HG03558 (cell line): ENCODE data around the gene UFSP1.
"Not testable (repeated sequence)": the region's sequence is repeated elsewhere in the genome, so short reads cannot be mapped to it uniquely, and the experiment has no call there.

Experiments used
- ATAC-seq: cut with Tn5 transposase; IDR thresholded peaks from one replicate; pipeline ENCODE4 v1.9.1; 2021; ENCODE audit warnings: moderate number of reproducible peaks; ENCODE audit not compliant: unreplicated experiment; ENCODE audit errors: extremely low read depth

Gene UFSP1

DNA sequence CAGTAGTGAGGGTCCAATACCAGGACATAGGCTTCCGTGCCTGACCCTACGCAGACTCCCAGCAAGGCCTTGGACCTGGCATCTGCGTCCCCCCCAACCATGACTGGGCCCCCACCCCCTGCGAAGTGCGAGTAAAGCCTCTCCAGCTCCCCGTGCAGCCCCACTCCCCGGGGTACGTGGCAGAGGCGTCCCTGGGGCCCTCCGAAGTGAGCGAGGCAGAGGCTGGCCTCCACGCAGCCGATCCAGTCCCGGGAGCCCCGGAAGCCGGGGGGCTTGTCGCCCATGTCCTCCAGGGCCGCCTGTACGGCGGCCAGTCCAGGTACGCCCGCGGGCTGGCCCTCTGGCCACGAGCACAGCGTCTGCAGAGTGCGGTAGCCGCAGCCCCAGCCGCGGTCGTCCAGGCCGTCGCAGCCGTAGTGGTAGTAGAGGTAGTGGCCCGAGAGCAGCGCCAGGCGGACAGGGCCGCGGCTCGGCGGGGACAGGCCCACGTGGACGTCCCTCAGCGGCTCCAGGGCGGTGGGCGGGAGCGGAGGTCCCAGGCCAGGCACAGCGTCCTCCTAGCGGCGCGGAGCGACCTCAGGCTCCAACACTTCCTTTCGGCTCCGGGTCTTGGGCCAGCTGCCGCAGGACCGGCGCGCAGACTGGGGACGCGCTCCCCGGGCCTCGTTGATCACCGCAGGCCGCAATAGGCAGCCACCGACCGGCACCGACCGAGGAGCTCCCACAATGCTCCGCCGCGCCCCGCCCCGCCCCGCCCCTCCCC is at the start of gene UFSP1:
Gene UFSP1, minus strand, starts transcription at position 728 of the 763 bp plus-strand sequence. Its CDS starts 444 bp downstream, at position 284.
- no peak for ATAC-seq

DNA sequence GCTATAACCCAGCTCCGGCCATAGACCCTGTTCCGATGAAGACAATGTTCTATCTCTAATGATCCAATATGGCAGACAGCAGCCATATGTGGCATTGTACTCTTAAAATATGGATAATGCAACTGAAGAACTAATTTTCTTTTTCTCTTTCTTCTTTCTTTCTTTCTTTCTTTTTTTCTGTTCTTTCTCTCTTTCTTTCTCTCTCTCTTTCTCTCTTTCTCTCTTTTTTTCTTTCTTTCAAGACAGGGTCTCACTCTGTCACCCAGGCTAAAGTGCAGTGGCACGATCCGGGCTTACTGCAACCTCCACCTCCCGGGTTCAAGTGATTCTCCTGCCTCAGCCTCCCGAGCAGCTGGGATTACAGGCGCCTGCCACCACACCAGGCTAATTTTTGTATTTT is 46.7 kb upstream of the UFSP1 start:
- ATAC-seq: not testable (repeated sequence)

DNA sequence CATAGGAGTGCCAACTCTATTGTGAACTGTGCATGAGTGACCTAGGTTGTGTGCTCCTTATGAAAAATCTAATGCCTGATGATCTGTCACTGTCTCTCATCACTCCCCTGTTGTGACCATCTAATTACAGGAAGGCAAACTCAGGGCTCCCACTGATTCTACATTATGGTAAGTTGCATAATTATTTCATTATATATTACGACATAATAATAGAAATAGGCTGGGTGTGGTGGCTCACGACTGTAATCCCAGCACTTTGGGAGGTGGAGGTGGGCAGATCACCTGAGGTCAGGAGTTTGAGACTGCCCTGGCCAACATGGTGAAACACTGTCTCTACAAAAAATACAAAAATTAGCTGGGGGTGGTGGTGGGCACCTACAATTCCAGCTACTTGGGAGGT is 45.9 kb upstream of the UFSP1 start:
- ATAC-seq: not testable (repeated sequence)

DNA sequence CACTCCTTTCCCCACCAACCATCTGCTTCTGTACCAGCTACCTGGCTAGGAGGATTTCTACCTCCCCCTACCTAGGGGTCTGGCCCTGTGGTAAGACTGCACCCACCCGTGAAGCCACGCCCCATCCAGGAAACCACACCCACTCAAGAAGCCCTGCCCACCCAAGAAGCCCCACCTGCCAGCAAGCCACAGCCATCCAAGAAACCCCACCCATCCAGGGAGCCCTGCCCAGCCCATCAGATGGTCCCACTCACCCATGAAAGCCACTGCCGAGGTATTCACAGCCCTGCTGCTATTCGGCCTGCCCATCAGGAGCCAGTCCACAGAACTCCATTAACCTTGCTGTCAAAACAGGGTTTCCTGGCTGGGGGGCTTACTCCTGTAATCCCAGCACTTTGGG is 44.2 kb upstream of the UFSP1 start:
- ATAC-seq: no peak

DNA sequence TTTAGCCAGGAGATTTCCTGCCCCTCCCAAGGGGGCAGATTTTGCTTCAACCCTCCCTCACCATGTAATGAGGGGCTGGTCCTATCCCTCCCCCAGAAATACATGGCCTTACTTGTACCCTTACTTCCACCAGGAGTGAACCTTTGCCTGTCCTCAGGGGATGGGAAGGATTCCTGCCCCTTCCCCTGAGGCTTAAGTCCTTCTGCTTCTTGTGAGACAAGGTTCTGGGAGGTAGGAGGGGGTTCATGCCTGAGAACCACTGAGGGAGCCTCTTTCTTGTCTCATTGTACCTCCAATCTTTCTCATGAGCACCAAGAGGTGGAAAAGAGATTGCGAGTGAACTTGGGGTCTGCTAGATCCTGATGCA is 40.3 kb upstream of the UFSP1 start:
- no peak for ATAC-seq

DNA sequence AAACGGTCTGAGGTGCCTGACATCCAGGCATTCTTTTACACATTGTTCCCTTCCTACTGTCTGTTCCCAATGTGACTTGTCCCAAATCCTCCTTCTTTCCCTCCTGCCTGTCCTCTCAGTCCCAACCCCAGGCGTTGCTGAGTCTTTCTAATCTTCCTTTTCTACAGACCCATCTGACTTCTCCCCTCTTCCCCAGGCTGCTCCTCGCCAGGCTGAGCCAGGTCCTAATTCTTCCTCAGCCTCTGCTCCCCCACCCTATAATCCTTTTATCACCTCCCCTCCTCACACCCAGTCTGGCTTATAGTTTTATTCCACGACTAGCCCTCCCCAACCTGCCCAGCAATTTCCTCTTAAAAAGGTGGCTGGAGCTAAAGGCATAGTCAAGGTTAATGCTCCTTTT is 34.1 kb upstream of the UFSP1 start:
- not testable (repeated sequence) for ATAC-seq

DNA sequence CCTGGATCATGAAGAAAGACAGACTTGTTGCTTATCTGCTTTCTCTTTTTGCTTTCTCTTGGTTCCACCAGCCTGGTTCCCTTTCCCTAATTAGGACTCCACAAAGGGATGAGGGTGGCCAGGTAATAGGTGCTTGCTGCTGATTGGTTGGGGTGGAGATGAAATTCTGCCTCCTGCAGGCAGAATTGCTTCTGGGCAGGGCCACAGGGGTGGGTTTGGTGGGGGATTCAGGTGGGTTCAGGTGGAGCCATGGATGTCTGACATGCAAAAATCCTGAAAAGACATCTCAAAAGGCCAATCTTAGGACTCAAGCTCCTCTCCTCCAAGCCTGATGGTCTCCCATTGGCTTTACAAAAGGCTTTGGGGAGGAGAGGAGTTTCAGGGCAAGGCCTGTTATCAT is 31.5 kb upstream of the UFSP1 start:
- no peak for ATAC-seq

DNA sequence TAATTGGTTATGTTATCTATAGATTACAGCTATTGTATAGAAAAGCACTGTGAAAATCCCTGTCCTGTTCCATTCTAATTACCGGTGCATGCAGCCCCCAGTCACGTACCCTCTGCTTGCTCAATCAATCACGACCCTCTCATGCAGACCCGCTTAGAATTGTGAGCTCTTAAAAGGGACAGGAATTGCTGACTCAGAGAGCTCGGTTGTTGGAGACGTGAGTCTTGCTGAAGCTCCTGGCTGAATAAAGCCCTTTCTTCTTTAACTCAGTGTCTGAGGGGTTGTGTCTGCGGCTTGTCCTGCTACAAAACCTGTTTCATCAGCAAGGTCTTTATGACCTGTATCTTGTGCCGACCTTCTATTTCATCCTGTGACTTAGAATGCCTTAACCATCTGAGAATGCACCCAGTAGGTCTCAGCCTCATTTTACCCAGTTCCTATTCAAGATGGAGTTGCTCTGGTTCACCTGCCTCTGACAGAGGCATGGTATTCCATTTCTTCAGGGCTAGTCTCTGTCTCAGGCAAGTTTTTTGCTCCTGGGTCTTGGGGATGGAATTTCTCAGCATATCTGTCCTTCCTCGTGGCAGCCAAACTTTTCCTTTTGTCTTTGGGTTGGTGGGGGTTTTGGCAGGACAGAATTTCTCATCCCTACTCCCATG is 30.4 kb upstream of the UFSP1 start:
- ATAC-seq: not testable (repeated sequence)

DNA sequence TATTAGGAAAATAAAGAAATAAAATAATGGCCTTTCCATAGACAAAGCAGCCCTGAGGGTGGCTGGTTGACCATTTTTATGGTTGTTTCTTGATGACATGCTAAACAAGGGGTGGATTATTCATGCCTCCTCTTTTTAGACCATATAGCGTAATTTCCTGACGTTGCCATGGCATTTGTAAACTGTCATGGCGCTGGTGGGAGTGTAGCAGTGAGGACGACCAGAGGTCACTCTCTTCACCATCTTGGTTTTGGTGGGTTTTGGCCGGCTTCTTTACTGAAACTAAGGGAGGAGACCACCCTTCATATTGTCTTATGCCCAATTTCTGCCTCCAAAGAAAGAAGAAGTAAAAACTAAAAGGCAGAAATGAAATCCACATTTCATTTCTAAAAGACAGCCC is 29.8 kb upstream of the UFSP1 start:
- not testable (repeated sequence) for ATAC-seq

DNA sequence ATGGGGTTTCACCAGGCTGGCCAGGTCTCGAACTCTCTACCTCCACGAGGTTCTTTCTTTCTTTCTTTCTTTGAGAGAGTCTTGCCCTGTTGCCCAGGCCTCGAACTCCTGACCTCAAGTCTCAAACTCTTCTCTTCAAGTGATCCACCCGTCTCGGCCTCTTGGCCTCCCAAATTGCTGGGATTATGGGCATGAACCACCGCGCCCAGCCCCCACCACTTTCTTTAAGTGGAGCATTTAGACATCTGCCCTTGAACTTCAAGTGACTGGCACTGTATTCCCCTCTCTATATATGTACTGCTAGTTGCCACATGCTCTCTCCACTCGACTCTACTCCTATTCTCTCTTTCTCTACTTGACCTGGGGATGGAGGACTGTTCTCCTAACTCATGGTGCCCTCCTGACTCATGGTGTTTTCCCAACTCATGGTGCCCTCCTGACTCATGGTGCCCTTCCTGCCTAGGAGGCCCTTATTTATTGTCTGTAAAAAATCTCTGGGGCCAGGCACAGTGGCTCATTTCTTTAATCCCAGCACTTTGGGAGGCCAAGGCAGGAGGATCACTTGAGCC is 25.4 kb upstream of the UFSP1 start:
- no peak for ATAC-seq

DNA sequence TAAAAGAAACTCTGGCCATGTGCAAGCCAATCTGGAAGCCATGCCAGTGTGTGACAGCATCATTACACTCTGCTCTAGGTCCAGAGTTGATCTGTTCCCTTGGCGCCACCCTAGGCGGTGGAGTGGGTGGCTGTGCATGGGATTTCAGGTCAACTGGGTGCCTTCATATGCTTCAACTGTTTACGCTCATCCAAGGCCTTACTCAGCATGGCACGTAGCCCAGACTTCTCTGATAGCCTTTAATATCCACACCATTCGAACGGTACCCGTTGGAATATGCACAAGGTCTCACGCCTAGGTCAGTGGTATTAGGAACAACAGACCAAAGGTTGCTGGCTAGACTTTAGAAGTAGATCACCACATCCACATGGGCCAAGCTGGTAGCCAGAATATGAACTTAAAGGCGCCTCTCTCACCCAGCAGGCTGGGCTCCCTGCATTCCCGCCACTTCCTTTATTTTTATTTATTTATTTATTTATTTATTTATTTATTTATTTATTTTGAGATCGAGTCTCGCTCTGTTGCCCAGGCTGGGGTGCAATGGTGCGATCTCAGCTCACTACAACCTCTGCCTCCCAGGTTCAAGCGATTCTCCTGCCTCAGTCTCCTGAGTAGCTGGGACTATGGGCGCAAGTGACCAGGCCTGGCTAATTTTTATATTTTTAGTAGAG is 24.8 kb upstream of the UFSP1 start:
- no peak for ATAC-seq

DNA sequence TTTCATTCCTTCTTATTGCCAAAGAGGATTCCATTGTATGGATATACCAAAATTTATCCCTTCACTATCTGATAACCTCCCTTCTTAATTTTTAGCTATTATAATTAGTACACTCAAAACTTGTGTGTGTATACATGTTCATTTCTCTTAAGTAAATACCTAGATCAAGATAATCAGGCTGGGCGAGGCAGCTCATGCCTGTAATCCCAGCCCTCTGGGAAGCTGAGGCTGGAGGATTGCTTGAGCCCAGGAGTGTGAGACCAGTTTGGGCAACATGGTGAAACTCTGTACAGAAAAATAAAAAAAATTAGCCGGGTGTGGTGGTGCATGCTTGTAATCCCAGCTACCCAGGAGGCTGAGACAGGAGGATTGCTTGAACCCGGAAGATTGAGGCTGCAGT is 22.0 kb upstream of the UFSP1 start:
- no peak for ATAC-seq

DNA sequence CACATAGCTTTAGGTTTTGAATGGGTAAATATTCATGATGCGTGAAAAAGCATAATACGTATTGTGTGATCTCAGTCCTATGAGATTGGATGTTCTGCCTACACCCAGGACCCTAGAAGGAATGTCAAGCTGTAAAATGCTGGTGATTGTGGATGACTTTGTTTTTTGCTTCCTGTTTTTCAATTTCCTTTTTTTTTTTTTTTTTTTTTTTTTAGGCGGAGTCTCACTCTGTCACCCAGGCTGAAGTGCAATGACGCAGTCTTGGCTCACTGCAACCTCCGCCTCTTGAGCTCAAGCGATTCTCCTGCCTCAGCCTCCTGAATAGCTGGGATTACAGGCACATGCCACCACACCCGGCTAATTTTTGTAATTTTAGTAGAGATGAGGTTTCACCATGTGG is 20.9 kb upstream of the UFSP1 start:
- not testable (repeated sequence) for ATAC-seq

DNA sequence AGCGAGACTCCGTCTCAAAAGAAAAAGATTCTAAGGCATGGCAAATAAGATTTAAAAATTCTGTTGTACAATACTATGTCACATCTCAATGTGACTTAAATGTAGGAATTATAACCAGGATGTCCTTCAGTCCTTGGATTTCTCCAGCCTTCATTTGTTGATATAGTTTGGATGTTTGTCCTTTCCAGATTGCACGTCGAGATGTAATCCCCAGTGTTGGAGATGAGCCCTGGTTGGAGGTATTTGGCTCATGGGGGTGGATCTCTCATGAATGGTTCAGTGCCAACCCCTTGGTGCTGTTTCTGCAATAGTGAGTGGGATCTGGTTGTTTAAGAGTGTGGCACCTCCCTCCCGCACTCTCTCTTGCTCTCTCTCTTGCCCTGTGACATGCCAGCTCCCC is 19.0 kb upstream of the UFSP1 start:
- ATAC-seq: no peak

DNA sequence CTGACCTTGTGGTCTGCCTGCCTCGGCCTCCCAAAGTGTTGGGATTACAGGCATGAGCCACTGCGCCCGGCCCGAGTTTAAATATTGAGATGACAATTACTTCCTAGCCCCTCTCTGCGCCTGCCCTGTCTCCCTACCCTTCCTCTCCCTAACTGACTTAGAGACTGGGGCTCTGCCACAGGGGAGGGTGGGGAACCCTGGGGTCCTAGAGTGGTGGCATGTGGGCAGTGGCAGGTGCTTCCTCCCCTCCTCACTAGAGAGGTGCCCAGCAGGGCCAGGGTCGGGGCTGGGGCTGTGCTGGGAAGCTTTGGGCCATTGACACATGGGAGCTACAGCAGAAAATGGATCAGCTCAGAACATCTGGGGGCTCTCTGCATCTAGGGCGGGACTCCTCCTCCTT is 13.1 kb upstream of the UFSP1 start:
- ATAC-seq: no peak

DNA sequence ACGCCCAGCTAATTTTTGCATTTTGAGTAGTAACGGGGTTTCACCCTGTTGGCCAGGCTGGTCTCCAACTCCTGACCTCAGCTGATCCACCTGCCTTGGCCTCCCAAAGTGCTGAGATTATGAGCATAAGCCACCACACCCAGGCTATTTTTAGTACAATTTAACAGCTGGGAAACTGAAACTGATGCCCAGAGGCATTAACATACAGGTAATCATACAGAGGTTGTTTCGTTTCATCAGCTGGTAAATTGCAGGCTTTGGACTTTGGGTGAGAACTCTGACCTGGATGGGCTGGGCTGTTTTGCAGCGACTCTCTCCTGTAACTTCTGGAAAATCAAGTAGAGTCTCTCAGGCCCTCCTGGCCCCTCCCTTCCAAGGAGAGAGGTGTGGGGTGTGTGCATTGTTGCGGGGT is 12.4 kb upstream of the UFSP1 start:
- no peak for ATAC-seq

DNA sequence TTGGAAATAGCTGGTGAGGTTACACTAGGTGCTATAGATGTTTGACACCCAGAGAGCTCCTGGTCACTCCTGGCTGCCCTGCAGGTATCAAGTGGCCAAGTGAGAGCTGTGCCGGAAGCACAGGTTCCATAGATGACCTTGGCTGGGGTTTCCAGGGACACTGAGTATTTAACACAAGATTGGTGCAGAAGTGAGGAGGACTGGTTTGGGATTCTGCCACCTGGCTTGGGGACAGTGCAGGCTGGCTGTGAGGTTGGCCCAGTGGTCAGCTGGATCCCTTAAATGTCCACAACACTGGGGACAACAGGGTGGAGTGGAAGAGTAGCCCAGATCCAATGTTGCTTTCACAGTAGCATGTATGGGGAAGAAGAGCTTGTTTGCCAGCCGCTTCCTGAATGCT is 11.5 kb upstream of the UFSP1 start:
- no peak for ATAC-seq

DNA sequence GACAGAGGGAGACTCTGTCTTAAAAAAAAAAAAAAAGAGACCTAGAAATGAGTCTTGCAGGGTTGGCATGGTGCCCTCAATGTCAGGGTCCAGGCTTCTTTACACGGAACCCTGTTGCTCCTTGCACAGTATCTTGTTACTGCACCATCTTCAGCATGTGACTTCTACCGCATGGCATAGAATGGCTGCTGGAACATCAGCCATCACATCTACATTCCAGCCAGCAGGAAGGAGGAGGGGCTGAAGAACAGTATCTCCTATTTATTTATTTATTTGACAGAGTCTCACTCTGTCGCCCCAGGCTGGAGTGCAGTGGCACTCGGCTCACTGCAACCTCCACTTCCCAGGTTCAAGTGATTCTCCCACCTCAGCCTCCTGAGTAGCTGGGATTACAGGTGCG is 9.9 kb upstream of the UFSP1 start:
- ATAC-seq: no peak

DNA sequence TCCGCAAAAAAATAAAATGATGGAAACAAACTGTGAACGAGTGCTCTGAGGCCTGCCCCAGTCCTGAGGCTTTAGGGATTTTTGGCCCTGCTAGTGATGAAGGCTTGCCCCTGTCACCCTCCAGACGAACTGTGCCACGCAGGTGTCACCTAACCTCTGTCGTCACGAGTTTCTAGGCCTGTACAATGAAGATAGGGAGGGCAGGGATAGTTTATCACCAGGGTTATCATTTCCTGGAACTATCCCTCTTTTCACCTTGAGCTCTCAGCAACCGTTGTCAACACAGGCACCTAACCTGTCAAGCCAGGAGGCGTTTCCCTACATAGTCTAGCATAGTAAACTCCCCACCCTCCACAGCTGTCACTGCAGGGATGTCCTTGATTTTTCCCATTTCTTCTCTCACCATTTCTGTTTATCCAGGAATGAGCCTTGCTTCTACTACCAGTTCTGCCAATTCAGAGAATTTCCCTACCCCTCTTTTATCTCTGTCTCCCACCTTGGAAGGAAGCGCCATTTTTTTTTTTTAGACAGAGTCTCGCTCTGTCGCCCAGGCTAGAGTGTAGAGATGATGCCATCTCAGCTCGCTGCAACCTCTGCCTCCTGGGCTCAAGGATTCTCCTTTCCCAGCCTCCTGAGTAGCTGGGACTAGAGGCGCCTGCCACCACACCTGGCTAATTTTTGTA is 8.4 kb upstream of the UFSP1 start:
- ATAC-seq: no peak

DNA sequence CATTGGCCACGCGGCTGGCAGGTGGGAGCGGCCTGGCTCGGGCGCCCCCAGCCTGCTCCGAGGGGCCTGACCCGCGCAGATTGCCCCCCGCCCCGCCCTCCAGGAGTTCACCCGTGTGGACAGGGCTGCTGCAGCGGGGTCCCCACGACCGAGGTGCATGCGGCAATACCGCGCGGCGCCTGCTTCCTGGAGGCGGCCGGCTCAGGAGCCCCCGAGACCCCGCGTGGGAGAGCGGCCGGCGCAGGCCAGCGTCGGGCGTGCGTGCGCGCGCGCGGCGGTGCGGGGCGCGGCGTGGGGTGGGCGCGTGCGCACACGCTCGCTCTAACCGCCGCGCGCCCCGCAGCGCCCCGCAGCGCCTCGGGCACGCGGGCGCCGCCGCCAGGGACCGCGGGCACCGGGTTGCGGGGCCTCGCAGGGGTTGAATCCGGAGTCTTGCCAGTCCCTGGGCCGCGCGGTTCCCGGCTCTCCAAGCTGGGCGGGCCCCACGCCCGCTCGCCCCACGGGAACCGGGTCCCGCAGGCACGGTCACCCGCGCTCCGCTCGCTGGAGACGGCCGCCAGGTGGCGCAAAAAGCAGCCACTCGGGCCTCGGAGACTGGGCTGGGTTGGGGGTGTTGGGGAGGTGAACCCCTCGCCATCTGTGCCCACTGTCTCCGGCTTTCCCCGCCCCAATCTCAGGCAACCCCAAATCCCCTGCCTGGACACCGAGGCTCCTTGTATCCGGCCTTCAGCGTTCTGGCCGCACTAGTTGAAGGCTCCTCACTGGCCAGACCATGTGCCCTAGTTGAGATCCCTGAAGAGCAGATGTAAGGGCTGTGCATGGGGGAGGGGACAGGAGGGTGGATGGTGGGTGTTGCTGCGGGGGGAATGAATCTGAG is 7.5 kb upstream of the UFSP1 start:
- no peak for ATAC-seq
